HEK293T (cell line): ENCODE measurements around the gene TRIM34.

Source experiments
- ARNT ChIP-seq: fragments of 450-650 bp; IDR thresholded peaks from 2 replicates; pipeline ENCODE4 v1.6.1; 2017; ENCODE audit warnings: mild to moderate bottlenecking
- BHLHE40 ChIP-seq: fragments of 450-650 bp; IDR thresholded peaks from 2 replicates; pipeline ENCODE4 v1.6.1; 2016; ENCODE audit warnings: mild to moderate bottlenecking, moderate library complexity, borderline replicate concordance
- CTBP1 ChIP-seq: fragments of 450-650 bp; IDR thresholded peaks from 2 replicates; pipeline ENCODE4 v1.6.1; 2016; ENCODE audit warnings: borderline replicate concordance
- FOXA1 ChIP-seq: fragments of 450-650 bp; IDR thresholded peaks from 2 replicates; pipeline ENCODE4 v1.6.1; 2016; ENCODE audit warnings: mild to moderate bottlenecking
- FOXM1 ChIP-seq: fragments of 450-650 bp; IDR thresholded peaks from 2 replicates; pipeline ENCODE4 v1.6.1; 2017; ENCODE audit warnings: mild to moderate bottlenecking, borderline replicate concordance
- L3MBTL2 ChIP-seq: fragments of 450-650 bp; conservative IDR thresholded peaks from 2 replicates; pipeline ENCODE4 v1.6.1; 2016; ENCODE audit warnings: mild to moderate bottlenecking
- LEF1 ChIP-seq: fragments of 450-650 bp; IDR thresholded peaks from 2 replicates; pipeline ENCODE4 v1.6.1; 2017; ENCODE audit warnings: mild to moderate bottlenecking, borderline replicate concordance
- NFRKB ChIP-seq: fragments of 450-650 bp; IDR thresholded peaks from 2 replicates; pipeline ENCODE4 v1.6.1; 2016; ENCODE audit warnings: mild to moderate bottlenecking, moderate library complexity
- PKNOX1 ChIP-seq: fragments of 450-650 bp; IDR thresholded peaks from 2 replicates; pipeline ENCODE4 v1.6.1; 2016
- SP1 ChIP-seq: fragments of 450-650 bp; IDR thresholded peaks from 2 replicates; pipeline ENCODE4 v1.6.1; 2017
- SUZ12 ChIP-seq: fragments of 450-650 bp; IDR thresholded peaks from 2 replicates; pipeline ENCODE4 v1.6.1; 2016; ENCODE audit warnings: mild to moderate bottlenecking
- ZNF384 ChIP-seq: fragments of 450-650 bp; IDR thresholded peaks from 2 replicates; pipeline ENCODE4 v1.6.1; 2016

GRCh38 chr11:5655474-5655873 lies 30.7 kb downstream of the TRIM34 start:
- no peak for TF ChIP-seq ZNF384
- no peak for TF ChIP-seq ARNT
- TF ChIP-seq FOXA1 = no peak
- no peak for TF ChIP-seq SUZ12
- no peak for TF ChIP-seq NFRKB
- no peak for TF ChIP-seq PKNOX1
- no peak for TF ChIP-seq CTBP1
- no peak for TF ChIP-seq FOXM1
- TF ChIP-seq BHLHE40 = no peak
- no peak for TF ChIP-seq L3MBTL2
- no peak for TF ChIP-seq SP1
- no peak for TF ChIP-seq LEF1
